Adrenal gland (tissue), 5 donors: ENCODE measurements around the gene LAMA1.

Experiments used
- CTCF ChIP-seq, 6 experiments: fragments of 450-650 bp in 4 of 6; fragments of 200-600 bp in 2 of 6; sonication (generic) in 1 of 6; IDR thresholded peaks; 1 replicate in 5 of 6; 2 replicates in 1 of 6; pipeline versions ENCODE4 v1.5.1 to v1.8.0; 2016 to 2021; ENCODE audit warnings: antibody characterized with exemption in 6 of 6, mild to moderate bottlenecking in 2 of 6, moderate library complexity in 1 of 6
- POLR2A ChIP-seq, 2 donors: fragments of 450-650 bp; IDR thresholded peaks; one replicate each; pipeline ENCODE4 v1.6.1; 2017; ENCODE audit warnings: antibody characterized with exemption in 2 of 2, mild to moderate bottlenecking in 2 of 2, moderate library complexity in 1 of 2
- donor health status: DM: no; HTN: no; CAD: no.

GRCh38 chr18:7102131-7102530 lies 15.5 kb downstream of the LAMA1 start:
- TF ChIP-seq CTCF (IDR thresholded peaks at IDR 0.05) (no peak), POLR2A (IDR thresholded peaks at IDR 0.05) (no peak)
